HG03521 (cell line): ENCODE data around the gene DLG2.
"Not testable (repeated sequence)": the region's sequence is repeated elsewhere in the genome, so short reads cannot be mapped to it uniquely, and the experiment has no call there.

ENCODE experiments used
- ATAC-seq: cut with Tn5 transposase; IDR thresholded peaks from one replicate; pipeline ENCODE4 v1.9.1; 2021; ENCODE audit warnings: mild to moderate bottlenecking, moderate library complexity; ENCODE audit not compliant: unreplicated experiment

The DLG2 gene

GRCh38 chr11:85256433-85256832, 370.7 kb downstream of the DLG2 start:
- ATAC-seq = no peak

- no peak for ATAC-seq
Observed at GRCh38 chr11:85249482-85249881, 377.7 kb downstream of the DLG2 start.

- no peak for ATAC-seq
Observed at GRCh38 chr11:85247797-85248196, 379.3 kb downstream of the DLG2 start.

- no peak for ATAC-seq
Observed at GRCh38 chr11:85238906-85239305, 388.2 kb downstream of the DLG2 start.

GRCh38 chr11:85238038-85238437, 389.1 kb downstream of the DLG2 start:
- ATAC-seq = not testable (repeated sequence)

- ATAC-seq = no peak
Observed at GRCh38 chr11:85236211-85236610, 390.9 kb downstream of the DLG2 start.

GRCh38 chr11:85232559-85232958, 394.6 kb downstream of the DLG2 start:
- ATAC-seq = no peak

GRCh38 chr11:85231588-85231987, 395.6 kb downstream of the DLG2 start:
- no peak for ATAC-seq

- not testable (repeated sequence) for ATAC-seq
Observed at GRCh38 chr11:85229723-85230122, 397.4 kb downstream of the DLG2 start.

- ATAC-seq = no peak
Observed at GRCh38 chr11:85196968-85197367, 430.2 kb downstream of the DLG2 start.

GRCh38 chr11:85195934-85196333, 431.2 kb downstream of the DLG2 start:
- no peak for ATAC-seq

GRCh38 chr11:85187992-85188391, 439.2 kb downstream of the DLG2 start:
- ATAC-seq = no peak

GRCh38 chr11:85184721-85185120, 442.4 kb downstream of the DLG2 start:
- ATAC-seq = no peak

GRCh38 chr11:85182441-85183387, 444.4 kb downstream of the DLG2 start:
- peak; percentile 86 for ATAC-seq

- ATAC-seq = no peak
Observed at GRCh38 chr11:85180528-85180927, 446.6 kb downstream of the DLG2 start.

GRCh38 chr11:85171648-85172257, 455.4 kb downstream of the DLG2 start:
- ATAC-seq = no peak

GRCh38 chr11:85170184-85170583, 457.0 kb downstream of the DLG2 start:
- no peak for ATAC-seq

- no peak for ATAC-seq
Observed at GRCh38 chr11:85167471-85167870, 459.7 kb downstream of the DLG2 start.

- no peak for ATAC-seq
Observed at GRCh38 chr11:85167038-85167437, 460.1 kb downstream of the DLG2 start.

GRCh38 chr11:85165819-85166218, 461.3 kb downstream of the DLG2 start:
- ATAC-seq = no peak

GRCh38 chr11:85164743-85165142, 462.4 kb downstream of the DLG2 start:
- no peak for ATAC-seq

- ATAC-seq = no peak
Observed at GRCh38 chr11:85154294-85154693, 472.9 kb downstream of the DLG2 start.
